Muscle layer of duodenum (tissue), 2 donors: Measurements from ENCODE around the gene NDUFB10.

Experiments used
- H3K27ac ChIP-seq: one replicate; pipeline ENCODE4 v1.7.0; 2013; ENCODE audit warnings: mild to moderate bottlenecking, low read length
- H3K27me3 ChIP-seq: one replicate; pipeline ENCODE4 v1.7.0; 2013; ENCODE audit warnings: low read depth, mild to moderate bottlenecking, control low read depth, low read length
- H3K36me3 ChIP-seq, 2 donors: one replicate each; pipeline ENCODE4 v1.7.0; 2013; ENCODE audit warnings: low read length in 2 of 2, control low read depth in 1 of 2, mild to moderate bottlenecking in 1 of 2; ENCODE audit not compliant: insufficient read depth in 2 of 2, control insufficient read depth in 1 of 2
- H3K4me1 ChIP-seq, 2 donors: one replicate each; pipeline ENCODE4 v1.7.0; 2013; ENCODE audit warnings: low read length in 2 of 2, mild to moderate bottlenecking in 2 of 2, control low read depth in 1 of 2, moderate library complexity in 1 of 2; ENCODE audit not compliant: insufficient read depth in 2 of 2, control insufficient read depth in 1 of 2
- H3K4me3 ChIP-seq, 2 donors: one replicate each; pipeline ENCODE4 v1.7.0; 2013; ENCODE audit warnings: low read length in 2 of 2, low read depth in 1 of 2, mild to moderate bottlenecking in 1 of 2
- H3K9me3 ChIP-seq, 2 donors: one replicate each; pipeline ENCODE4 v1.7.0; 2013; ENCODE audit warnings: low read length in 2 of 2, control low read depth in 1 of 2, mild to moderate bottlenecking in 1 of 2; ENCODE audit not compliant: control insufficient read depth in 1 of 2
- donor health status: healthy.

NDUFB10 gene

GRCh38 chr16:1983544-1984346 is 24.4 kb downstream of the NDUFB10 start, which contains the start of gene GFER:
Gene GFER (plus strand): TSS chr16:1984193. CDS start chr16:1984219, 26 bp downstream.
- H3K36me3 ChIP-seq, result peaks cover 6 to 24% of the 10 kb centered on the region in 2 donors
- peaks cover 15 to 25% of the 10 kb centered on the region in 2 donors for H3K4me1 ChIP-seq
- H3K9me3 ChIP-seq, result no peaks in the 10 kb centered on the region
- H3K27me3 ChIP-seq, result peaks cover 32% of the 10 kb centered on the region
- H3K27ac ChIP-seq, result peak within 1 kb of the TSS; percentile 84
- H3K4me3 ChIP-seq, result peak within 1 kb of the TSS; percentile 68 to 83

- peaks cover 6 to 21% of the 10 kb centered on the region in 2 donors for H3K36me3 ChIP-seq
- H3K4me1 ChIP-seq, result peaks cover 15 to 23% of the 10 kb centered on the region in 2 donors
- peak overlapping the region; percentile 84 for H3K27ac ChIP-seq
- peak overlapping the region; percentile 68 to 83 for H3K4me3 ChIP-seq
- H3K27me3 ChIP-seq, result peaks cover 40% of the 10 kb centered on the region
- no peaks in the 10 kb centered on the region for H3K9me3 ChIP-seq
Measured at GRCh38 chr16:1984347-1985225, 25.2 kb downstream of the NDUFB10 start.

GRCh38 chr16:1985466-1986150 is 26.3 kb downstream of the NDUFB10 start:
- Histone ChIP-seq H3K27ac (peak overlapping the region; percentile 84), H3K4me3 (peak overlapping the region in 1 of 2 donors; percentile 68), H3K27me3 (peaks cover 36% of the 10 kb centered on the region), H3K4me1 (peaks cover 15 to 24% of the 10 kb centered on the region in 2 donors), H3K36me3 (peaks cover 6 to 21% of the 10 kb centered on the region in 2 donors), H3K9me3 (no peaks in the 10 kb centered on the region)

GRCh38 chr16:1987198-1987597 is 27.9 kb downstream of the NDUFB10 start:
- Histone ChIP-seq H3K27ac (no peak overlapping the region), H3K4me1 (peaks cover 15 to 36% of the 10 kb centered on the region in 2 donors), H3K9me3 (no peaks in the 10 kb centered on the region), H3K4me3 (no peak overlapping the region), H3K36me3 (peaks cover 6 to 21% of the 10 kb centered on the region in 2 donors), H3K27me3 (peaks cover 25% of the 10 kb centered on the region)

GRCh38 chr16:1989209-1990100 is 30.1 kb downstream of the NDUFB10 start, which contains the start of gene SYNGR3:
Gene SYNGR3 (plus strand): TSS chr16:1989970. CDS start chr16:1990103, 133 bp downstream.
- Histone ChIP-seq H3K9me3 (no peaks in the 10 kb centered on the region), H3K27me3 (peaks cover 21% of the 10 kb centered on the region), H3K27ac (no peak within 1 kb of the TSS)

GRCh38 chr16:1990101-1990350 is 30.7 kb downstream of the NDUFB10 start:
- H3K36me3 ChIP-seq, result peaks cover 6 to 21% of the 10 kb centered on the region in 2 donors
- H3K4me3 ChIP-seq, result no peak overlapping the region
- H3K4me1 ChIP-seq, result peaks cover 6 to 24% of the 10 kb centered on the region in 2 donors
- H3K27ac ChIP-seq, result no peak overlapping the region
- no peaks in the 10 kb centered on the region for H3K9me3 ChIP-seq
- peaks cover 21% of the 10 kb centered on the region for H3K27me3 ChIP-seq

More at GRCh38 chr16:1989209-1990100, 30.1 kb downstream of the NDUFB10 start, which contains the start of gene SYNGR3:
- Histone ChIP-seq H3K4me1 (peaks cover 9 to 29% of the 10 kb centered on the region in 2 donors), H3K4me3 (peak within 1 kb of the TSS in 1 of 2 donors; percentile 24), H3K36me3 (peaks cover 6 to 21% of the 10 kb centered on the region in 2 donors)

- no peak overlapping the region for H3K27ac ChIP-seq
- peaks cover 6 to 18% of the 10 kb centered on the region in 2 donors for H3K36me3 ChIP-seq
- no peaks in the 10 kb centered on the region for H3K9me3 ChIP-seq
- H3K4me1 ChIP-seq, result peaks cover under 1 to 19% of the 10 kb centered on the region in 2 donors
- peaks cover 21% of the 10 kb centered on the region for H3K27me3 ChIP-seq
- H3K4me3 ChIP-seq, result peak overlapping the region in 1 of 2 donors; percentile 24
Measured at GRCh38 chr16:1990351-1991134, 31.2 kb downstream of the NDUFB10 start.

- Histone ChIP-seq H3K27me3 (peaks cover 21% of the 10 kb centered on the region), H3K9me3 (no peaks in the 10 kb centered on the region), H3K36me3 (peaks cover 6 to 12% of the 10 kb centered on the region in 2 donors), H3K4me3 (no peak overlapping the region), H3K4me1 (peaks cover 0 to 17% of the 10 kb centered on the region in 2 donors), H3K27ac (no peak overlapping the region)
Measured at GRCh38 chr16:1991135-1991551, 31.8 kb downstream of the NDUFB10 start.

GRCh38 chr16:1991588-1991947 is 32.2 kb downstream of the NDUFB10 start:
- Histone ChIP-seq H3K36me3 (peaks cover 4 to 8% of the 10 kb centered on the region in 2 donors), H3K9me3 (no peaks in the 10 kb centered on the region), H3K27ac (no peak overlapping the region), H3K4me3 (peak overlapping the region in 1 of 2 donors; percentile 40), H3K27me3 (peaks cover 21% of the 10 kb centered on the region), H3K4me1 (peaks cover 0 to 17% of the 10 kb centered on the region in 2 donors)
